Right atrium auricular region (tissue), 2 donors: Measurements from ENCODE around the gene RMI1. TPM values are rescaled to one million over a fixed set of nuclear protein-coding genes. Genes with fewer than 3 reads are reported as not detected.

Experiments
- DNase-seq: peaks from one replicate; pipeline ENCODE4 v3.0.0-alpha.2; 2019; ENCODE audit warnings: low spot score
- H3K27ac ChIP-seq, 2 donors: fragments of 200-600 bp; sonication (generic); 1 replicate in 1 of 2; 2 replicates in 1 of 2; pipeline ENCODE4 v1.5.1; 2016 to 2019
- H3K27me3 ChIP-seq, 2 donors: fragments of 200-600 bp; sonication (generic); one replicate each; pipeline versions ENCODE4 v1.5.1 to v1.6.0; 2017 to 2019
- H3K36me3 ChIP-seq: fragments of 200-600 bp; sonication (generic); one replicate; pipeline ENCODE4 v1.5.1; 2016
- H3K4me1 ChIP-seq, 2 donors: fragments of 200-600 bp; sonication (generic); one replicate each; pipeline versions ENCODE4 v1.5.1 to v1.6.0; 2017 to 2019
- H3K4me3 ChIP-seq, 2 donors: fragments of 200-600 bp; sonication (generic); 1 replicate in 1 of 2; 2 replicates in 1 of 2; pipeline ENCODE4 v1.5.1; 2017 to 2019; ENCODE audit warnings: mild to moderate bottlenecking in 1 of 2, moderate library complexity in 1 of 2
- H3K9me3 ChIP-seq, 2 donors: fragments of 200-600 bp; sonication (generic); one replicate each; pipeline ENCODE4 v1.5.1; 2019
- CTCF ChIP-seq, 2 donors: fragments of 200-600 bp; sonication (generic); IDR thresholded peaks; one replicate each; pipeline ENCODE4 v1.5.1; 2019; ENCODE audit warnings: antibody characterized with exemption in 2 of 2
- total RNA-seq, 2 donors: library from RNA; depleted of rRNA; stranded (reverse); fragments of >200 nt; gene quantifications; one replicate each; pipeline ENCODE4 v1.1.0, GENCODE V29; 2016

Gene RMI1
- total RNA-seq, 2 donors from 2014 or later = 2.1 to 3.1 TPM

- H3K27me3 ChIP-seq = no peaks in the 10 kb centered on the region
- H3K9me3 ChIP-seq = no peaks in the 10 kb centered on the region
- no peaks in the 10 kb centered on the region for H3K4me1 ChIP-seq
- no peak for TF ChIP-seq CTCF (IDR thresholded peaks at IDR 0.05)
- no peak for DNase-seq
- H3K27ac ChIP-seq = no peak overlapping the region
- no peak overlapping the region for H3K4me3 ChIP-seq
- no peaks in the 10 kb centered on the region for H3K36me3 ChIP-seq
Measured at GRCh38 chr9:83987402-83987791, 6.8 kb downstream of the RMI1 start.

GRCh38 chr9:83988411-83988810, 7.8 kb downstream of the RMI1 start:
- H3K36me3 ChIP-seq = no peaks in the 10 kb centered on the region
- no peaks in the 10 kb centered on the region for H3K27me3 ChIP-seq
- no peaks in the 10 kb centered on the region for H3K9me3 ChIP-seq
- H3K4me1 ChIP-seq = no peaks in the 10 kb centered on the region
- H3K4me3 ChIP-seq = no peak overlapping the region
- TF ChIP-seq CTCF (IDR thresholded peaks at IDR 0.05) = no peak
- no peak overlapping the region for H3K27ac ChIP-seq
- DNase-seq = no peak

- no peaks in the 10 kb centered on the region for H3K27me3 ChIP-seq
- TF ChIP-seq CTCF (IDR thresholded peaks at IDR 0.05) = no peak
- DNase-seq = no peak
- H3K36me3 ChIP-seq = no peaks in the 10 kb centered on the region
- no peaks in the 10 kb centered on the region for H3K9me3 ChIP-seq
- H3K4me3 ChIP-seq = no peak overlapping the region
- H3K4me1 ChIP-seq = no peaks in the 10 kb centered on the region
- no peak overlapping the region for H3K27ac ChIP-seq
Measured at GRCh38 chr9:83991355-83991754, 10.8 kb downstream of the RMI1 start.

GRCh38 chr9:83992407-83992806, 11.8 kb downstream of the RMI1 start:
- DNase-seq = no peak
- Histone ChIP-seq H3K4me1 (no peaks in the 10 kb centered on the region), H3K27ac (no peak overlapping the region), H3K9me3 (no peaks in the 10 kb centered on the region), H3K4me3 (no peak overlapping the region), H3K27me3 (no peaks in the 10 kb centered on the region), H3K36me3 (no peaks in the 10 kb centered on the region)
- no peak for TF ChIP-seq CTCF (IDR thresholded peaks at IDR 0.05)

- no peak for DNase-seq
- no peaks in the 10 kb centered on the region for H3K27me3 ChIP-seq
- no peaks in the 10 kb centered on the region for H3K4me1 ChIP-seq
- no peaks in the 10 kb centered on the region for H3K9me3 ChIP-seq
- no peak overlapping the region for H3K4me3 ChIP-seq
- TF ChIP-seq CTCF (IDR thresholded peaks at IDR 0.05) = no peak
- no peaks in the 10 kb centered on the region for H3K36me3 ChIP-seq
- no peak overlapping the region for H3K27ac ChIP-seq
Measured at GRCh38 chr9:83992901-83993300, 12.3 kb downstream of the RMI1 start.

GRCh38 chr9:83996126-83996525, 15.5 kb downstream of the RMI1 start:
- H3K27ac ChIP-seq = no peak overlapping the region
- no peaks in the 10 kb centered on the region for H3K27me3 ChIP-seq
- H3K4me3 ChIP-seq = no peak overlapping the region
- H3K9me3 ChIP-seq = no peaks in the 10 kb centered on the region
- H3K4me1 ChIP-seq = no peaks in the 10 kb centered on the region
- no peak for DNase-seq
- TF ChIP-seq CTCF (IDR thresholded peaks at IDR 0.05) = no peak
- H3K36me3 ChIP-seq = no peaks in the 10 kb centered on the region
